Activated CD8-positive, alpha-beta memory T cell treated with anti-CD3 and anti-CD28 coated beads for 1 hour (primary cell): ENCODE data around the gene B3GALNT2.

Source experiments
- DNase-seq, 2 donors: peaks; one replicate each; pipeline ENCODE4 v3.0.0-alpha.2; 2020; ENCODE audit warnings: low read depth in 1 of 2; ENCODE audit errors: extremely low read depth in 1 of 2

The B3GALNT2 gene

DNA sequence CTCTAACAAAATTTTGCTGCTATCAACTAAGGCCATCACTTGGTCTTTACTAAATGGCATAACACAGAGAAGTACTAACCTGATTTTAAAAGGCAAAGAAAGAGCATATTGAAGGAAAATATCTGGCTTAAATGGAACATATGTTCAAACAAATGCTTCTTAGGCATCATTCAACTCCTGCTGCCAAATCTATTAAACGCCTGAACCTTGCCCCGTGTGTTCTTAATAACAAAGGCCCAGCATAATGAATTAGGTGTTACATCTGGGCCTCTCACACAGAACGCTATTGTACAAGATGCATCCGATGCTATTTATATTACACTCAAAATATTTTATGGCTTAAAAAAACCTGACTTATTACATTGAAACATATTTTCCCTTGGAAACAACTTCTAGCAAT is 48.4 kb downstream of the B3GALNT2 start:
- no peak for DNase-seq

DNA sequence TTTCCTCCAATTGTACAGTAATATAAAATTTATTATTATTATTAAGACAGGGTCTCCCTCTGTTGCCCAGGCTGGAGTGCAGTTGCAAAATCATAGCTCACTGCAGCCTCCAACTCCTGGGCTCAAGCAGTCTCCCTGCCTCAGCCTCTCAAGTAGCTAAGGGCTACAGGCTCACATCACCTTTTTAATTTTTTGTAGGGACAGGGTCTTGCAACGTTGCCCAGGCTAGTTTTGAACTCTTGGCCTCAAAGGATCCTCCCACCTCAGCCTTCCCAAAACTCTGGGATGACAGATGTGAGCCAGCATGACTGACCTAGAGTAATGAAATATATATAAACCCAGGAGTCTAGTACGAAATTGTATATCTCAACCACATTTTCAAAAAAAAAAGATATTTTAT is 49.2 kb downstream of the B3GALNT2 start:
- DNase-seq, result no peak

DNA sequence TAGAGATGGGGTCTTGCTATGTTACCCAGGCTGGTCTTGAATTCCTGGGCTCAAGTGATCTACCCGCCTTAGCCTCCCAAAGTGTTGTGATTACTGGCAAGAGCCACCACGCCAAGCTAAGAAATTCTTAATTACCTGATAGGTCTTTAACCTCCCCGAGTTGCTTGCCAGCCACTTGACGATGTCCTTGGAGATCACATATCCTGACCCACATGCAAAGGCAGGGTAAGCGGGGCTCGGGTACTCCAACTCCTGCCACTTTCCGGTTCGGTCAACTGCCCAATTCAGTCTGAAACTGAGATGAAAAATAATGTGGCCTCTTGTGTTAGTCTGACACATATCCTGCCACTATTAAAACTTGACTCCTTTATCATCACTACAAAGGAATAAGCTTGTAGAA is 50.2 kb downstream of the B3GALNT2 start:
- no peak for DNase-seq

DNA sequence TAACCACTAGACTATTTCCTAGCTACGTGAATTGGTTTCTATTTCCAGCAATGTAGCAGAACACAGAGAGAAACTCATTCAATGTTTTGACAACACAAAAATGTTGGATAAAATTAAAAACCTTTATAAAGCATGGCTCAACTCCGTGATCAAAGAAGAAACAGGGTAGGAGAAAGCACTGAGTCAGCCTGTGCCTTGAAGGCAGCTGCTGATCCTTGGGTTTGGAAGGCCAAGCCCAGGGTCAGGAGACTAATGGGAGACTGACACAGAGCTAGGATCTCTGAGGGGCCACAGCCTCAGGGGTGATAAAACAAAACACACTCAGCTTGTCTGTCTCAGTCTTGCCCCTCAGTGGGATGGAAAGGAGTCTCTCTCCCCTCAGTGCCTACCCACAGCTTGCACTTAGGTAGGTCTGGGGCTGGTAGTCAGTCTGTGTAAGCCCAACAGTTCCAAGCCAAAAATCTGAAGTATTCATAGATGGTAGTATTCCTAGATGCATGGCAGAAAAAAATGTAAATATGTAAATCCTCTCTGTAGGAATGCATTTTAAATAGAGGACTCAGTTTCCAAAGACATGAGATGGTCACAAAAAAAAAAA is 53.3 kb downstream of the B3GALNT2 start:
- DNase-seq, result no peak

DNA sequence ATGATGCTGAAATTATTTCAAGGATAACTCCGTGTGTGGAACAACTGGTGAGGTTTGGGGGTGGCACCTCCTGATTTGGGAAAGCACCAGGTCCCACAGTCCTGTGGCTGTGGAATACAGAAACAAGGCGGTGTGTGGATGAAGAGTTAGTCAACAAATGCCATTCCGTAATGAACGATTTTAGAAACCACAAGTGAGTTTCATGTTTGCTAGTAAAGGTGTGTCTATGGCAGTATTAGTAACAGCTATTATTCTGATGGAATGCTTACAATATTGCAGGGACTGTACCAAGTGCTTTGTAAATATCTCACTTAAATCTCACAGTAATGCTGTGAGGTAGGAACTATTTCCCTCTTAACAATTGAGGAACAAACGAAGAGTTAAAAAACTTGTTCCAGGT is 53.8 kb downstream of the B3GALNT2 start:
- DNase-seq, result no peak

- no peak for DNase-seq
Measured at GRCh38 chr1:235448616-235449015, 55.6 kb downstream of the B3GALNT2 start.

DNA sequence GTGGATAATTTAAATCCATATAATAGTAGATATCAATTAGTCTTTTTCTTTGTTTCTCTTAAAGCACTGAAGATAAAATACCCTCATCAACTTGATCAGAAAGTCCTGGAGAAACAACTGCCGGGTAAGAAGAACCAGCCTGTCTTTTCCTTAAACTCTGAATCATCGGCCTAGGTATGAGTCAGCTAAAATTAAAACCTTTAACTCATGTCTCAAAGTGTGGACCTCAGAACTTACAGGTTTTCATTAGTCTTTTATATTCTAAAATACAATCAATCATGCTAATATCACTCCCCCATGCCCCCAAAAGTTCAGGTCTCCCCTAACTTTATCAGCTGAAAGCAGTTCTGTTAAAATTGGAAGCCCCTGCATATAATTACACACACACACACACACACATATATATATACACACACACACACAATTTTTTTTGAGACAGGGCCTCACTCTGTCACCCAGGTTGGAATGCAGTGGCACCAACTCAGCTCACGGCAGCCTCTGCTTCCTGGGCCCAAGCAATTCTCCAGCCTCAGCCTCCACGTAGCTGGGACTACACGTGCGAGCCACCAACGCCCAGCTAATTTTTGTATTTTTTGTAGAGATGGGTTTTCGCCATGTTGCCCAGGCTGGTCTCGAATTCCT is 61.3 kb downstream of the B3GALNT2 start:
- DNase-seq, result no peak

- no peak for DNase-seq
Measured at GRCh38 chr1:235441159-235441685, 63.0 kb downstream of the B3GALNT2 start.

DNA sequence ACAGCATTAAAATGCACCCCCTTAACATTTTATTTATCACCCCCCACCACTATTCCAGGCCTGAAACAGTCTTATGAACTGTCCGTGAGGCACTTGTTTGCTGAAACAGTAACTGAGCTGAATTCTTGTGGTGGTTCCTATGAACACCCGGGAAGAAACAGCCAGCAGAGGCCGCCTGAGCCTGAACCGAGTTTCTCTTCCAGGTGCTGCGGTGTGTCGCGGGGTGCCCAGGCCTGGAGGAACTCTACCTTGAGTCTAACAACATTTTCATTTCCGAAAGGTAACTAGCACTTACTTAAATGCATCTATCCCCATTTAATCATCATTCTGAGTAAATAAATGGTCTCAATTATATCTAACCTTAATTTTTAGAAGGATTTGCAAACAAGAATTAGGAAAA is 70.3 kb downstream of the B3GALNT2 start:
- no peak for DNase-seq

GRCh38 chr1:235430991-235431390 is 73.3 kb downstream of the B3GALNT2 start:
- DNase-seq, result no peak

DNA sequence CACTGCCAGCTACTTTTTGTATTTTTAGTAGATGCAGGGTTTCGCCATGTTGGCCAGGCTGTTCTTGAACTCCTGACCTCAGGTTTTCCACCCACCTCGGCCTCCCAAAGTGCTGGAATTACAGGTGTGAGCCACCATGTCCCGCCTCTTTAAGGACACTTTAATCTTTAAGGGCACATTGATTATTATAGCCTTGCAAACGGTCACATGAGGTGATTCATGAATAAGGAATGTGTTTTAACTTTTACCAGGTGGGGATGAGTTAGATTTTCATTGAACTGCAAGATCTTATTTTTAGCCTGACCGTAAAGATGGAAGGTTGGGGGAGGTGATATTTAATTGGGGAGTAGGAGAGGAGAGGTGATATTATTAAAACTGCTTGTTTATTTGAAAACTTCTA is 75.1 kb downstream of the B3GALNT2 start:
- no peak for DNase-seq

DNA sequence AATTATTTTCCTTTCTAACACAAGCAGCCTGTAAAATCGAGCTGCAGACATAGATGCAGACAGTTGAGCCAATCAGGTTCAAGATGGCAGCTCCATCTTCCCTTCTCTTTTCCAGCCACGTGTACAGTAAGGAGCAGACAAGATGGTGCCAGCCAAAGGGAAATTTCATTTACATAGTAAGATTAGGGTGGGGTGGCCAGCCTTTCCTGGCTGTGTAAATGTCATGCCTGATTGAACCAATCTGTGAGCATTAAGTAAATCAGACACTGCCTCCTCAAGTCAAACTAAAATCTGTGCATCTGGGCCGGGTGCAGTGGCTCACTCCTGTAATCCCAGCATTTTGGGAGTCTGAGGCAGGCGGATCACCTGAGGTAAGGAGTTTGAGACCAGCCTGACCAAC is 76.8 kb downstream of the B3GALNT2 start:
- DNase-seq, result no peak

- DNase-seq, result no peak
Measured at GRCh38 chr1:235426680-235427079, 77.6 kb downstream of the B3GALNT2 start.

DNA sequence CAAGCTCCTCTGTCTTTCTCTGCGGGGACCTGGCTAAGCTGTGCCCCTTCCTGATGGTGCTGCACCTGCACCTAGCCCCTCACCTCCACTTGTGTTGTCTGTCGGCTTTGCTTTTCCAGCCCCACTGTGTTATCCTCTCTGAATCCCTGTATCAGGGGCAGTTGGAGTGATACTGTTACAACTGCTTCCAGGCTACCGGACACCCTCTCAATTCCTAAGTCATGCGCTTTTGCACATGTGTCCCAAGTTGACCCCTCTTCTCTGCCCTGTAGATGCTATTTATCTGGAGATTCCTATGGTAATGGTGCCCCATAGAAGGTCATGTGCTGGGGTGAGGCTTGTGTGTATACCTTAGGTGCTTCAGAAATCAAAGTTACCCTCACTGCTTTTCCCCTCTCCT is 78.1 kb downstream of the B3GALNT2 start:
- DNase-seq, result no peak

DNA sequence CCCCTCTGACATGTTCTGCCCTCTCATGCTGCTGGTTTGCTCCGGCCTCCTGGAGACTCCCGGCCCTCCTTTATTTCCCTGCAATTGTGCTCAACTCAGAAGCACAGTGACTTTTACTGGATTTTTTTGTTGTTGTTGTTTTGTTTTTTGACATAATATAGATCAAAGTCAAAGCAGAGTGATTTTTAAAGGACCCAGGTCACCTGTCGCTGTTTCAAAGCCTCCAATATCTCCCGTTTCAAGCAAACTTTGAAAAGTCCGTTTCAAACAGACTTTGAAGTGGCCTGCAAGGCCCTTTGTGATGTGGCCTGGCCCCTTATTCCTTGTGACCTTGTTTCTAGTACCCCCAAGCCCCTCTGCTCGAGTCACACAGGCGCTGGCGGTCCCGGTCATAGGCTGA is 78.9 kb downstream of the B3GALNT2 start:
- no peak for DNase-seq

DNA sequence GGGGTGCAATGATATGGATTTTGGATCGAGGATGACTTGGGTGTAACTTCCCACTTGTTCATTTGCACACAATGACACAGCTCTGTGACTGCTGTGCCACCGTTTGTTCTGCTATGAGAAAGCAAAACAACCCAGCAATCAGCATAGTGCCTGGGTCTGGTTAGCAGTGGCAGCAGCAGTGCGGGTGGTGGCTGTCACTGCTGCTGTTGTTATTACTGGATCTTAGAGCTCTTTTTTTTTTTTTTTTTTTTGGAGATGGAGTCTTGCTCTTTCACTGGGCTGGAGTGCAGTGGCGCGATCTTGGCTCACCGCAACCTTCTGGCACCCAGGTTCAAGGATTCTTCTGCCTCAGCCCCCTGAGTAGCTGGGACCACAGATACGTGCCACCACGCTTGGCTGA is 80.2 kb downstream of the B3GALNT2 start:
- no peak for DNase-seq

DNA sequence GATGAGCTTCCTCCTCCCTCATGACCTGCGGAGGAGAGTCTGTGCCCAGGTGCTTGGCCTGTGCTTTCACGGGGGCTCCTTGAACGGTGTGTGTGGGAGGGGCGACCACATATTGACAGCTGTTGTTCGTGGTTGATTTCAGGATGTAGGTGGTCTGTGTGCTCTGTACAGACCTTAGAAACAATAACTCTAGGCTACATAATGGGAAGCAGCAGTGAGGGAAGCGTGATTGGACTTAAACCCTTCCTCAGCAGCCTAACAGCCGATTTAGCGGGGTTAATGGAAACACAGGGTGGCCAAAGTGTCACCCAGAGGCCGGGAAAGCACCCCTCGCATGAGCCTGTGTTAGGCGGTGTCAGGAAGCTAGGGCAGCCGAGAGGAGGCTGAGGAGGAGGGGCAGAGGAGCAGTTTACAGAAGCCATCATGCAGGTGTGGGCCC is 81.0 kb downstream of the B3GALNT2 start:
- peak in 1 of 2 donors; percentile 5 for DNase-seq

DNA sequence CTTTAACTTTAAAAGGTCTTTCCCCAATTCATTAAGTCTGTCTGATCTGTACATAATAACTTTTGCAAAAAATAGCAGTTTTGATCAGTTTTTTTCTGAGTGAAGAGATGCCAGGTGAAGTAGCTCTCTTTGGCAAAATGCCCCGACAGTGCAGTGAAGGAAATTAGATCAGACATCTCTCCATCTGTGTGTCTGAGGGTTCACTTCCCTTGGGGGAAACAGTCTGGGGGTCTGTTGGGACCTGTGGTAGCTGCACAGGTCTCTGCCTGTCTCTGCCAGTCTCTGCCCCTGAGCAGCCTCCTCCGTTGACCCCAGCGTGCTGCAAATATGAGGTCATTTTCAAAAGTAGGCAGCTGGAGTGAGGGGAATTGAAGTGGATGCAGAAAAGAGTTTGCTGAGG is 82.5 kb downstream of the B3GALNT2 start:
- no peak for DNase-seq

GRCh38 chr1:235417086-235417697 is 87.1 kb downstream of the B3GALNT2 start:
- DNase-seq, result peak in 1 of 2 donors; percentile 24

DNA sequence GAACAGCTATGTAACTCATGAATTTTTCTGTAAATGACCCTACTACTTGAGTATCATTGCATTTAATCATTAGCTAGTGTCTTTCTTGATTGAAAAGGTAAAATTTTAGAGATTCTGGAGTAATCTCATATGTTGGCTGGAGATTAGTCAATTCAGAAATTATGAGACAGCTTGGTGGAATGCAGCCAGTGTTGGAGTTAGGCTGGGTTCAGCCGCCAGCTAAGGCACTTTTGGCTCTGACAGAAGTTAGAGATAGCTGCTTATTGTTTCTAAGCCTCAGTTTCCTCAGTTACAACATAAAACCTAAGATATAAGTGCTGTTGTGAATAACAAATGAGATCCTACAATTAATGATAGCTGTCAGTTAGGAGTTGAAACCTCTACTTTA is 87.6 kb downstream of the B3GALNT2 start:
- DNase-seq, result no peak

GRCh38 chr1:235415008-235415904 is 89.0 kb downstream of the B3GALNT2 start:
- DNase-seq, result peak; percentile 9 to 28
